ENCODE data around the gene CHTF8.

CHTF8 gene

DNA sequence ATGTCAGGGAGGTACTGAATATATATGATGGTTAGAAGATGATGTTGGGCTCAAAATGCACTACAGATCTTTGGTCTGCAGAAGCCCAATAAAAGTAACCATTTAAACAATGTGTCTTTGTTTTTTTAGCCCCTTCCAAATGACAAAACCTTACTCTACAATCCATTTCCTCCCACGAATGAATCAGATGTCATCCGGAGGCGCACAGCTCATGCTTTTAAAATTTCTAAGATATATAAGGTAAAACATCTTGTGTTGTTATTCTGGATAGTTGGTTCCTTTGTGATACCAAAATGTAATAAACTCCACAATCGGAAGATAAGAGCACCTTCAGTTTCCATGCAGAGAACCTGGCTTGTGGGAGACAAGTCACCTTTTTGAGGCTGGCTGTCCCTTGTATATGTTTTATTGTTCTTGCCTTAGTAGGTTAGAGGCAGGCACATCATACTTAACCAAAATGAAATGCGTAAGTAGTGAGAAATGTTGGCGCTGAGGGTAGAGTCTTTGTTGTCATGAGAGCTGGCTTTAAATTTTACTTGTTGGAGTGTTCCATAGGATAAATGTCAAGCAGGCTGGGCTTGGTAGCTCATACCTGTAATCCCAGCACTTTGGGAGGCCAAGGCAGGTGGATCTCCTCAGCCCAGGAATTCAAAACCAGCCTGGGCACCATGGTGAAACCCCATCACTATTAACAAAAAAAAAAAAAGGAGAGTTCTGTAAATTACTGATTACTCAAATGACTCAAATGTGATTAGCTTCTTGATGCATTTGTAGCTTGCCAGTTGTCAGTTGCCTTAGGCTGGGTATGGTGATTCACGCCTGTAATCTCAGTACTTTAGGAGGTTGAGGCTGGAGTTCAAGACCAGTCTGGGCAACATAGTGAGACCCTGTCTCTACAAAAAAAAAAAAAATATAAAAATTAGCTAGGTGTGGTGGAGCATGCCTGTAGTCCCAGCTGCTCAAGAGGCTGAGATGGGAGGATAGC is 34.9 kb upstream of the CHTF8 start:
- TF ChIP-seq, protein P1, sequence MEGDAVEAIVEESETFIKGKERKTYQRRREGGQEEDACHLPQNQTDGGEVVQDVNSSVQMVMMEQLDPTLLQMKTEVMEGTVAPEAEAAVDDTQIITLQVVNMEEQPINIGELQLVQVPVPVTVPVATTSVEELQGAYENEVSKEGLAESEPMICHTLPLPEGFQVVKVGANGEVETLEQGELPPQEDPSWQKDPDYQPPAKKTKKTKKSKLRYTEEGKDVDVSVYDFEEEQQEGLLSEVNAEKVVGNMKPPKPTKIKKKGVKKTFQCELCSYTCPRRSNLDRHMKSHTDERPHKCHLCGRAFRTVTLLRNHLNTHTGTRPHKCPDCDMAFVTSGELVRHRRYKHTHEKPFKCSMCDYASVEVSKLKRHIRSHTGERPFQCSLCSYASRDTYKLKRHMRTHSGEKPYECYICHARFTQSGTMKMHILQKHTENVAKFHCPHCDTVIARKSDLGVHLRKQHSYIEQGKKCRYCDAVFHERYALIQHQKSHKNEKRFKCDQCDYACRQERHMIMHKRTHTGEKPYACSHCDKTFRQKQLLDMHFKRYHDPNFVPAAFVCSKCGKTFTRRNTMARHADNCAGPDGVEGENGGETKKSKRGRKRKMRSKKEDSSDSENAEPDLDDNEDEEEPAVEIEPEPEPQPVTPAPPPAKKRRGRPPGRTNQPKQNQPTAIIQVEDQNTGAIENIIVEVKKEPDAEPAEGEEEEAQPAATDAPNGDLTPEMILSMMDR (IDR thresholded peaks at IDR 0.05; ENCODE audit: low read depth, low read length): no peak
- TF ChIP-seq EZH2phosphoT487 (IDR thresholded peaks at IDR 0.05; ENCODE audit: low read depth): no peak
- peaks cover 62% of the 10 kb centered on the region for H3K36me3 ChIP-seq (replicated peaks; ENCODE audit: low read depth, low read length)
- no peak overlapping the region for H3K4me2 ChIP-seq (ENCODE audit: low read length)

DNA sequence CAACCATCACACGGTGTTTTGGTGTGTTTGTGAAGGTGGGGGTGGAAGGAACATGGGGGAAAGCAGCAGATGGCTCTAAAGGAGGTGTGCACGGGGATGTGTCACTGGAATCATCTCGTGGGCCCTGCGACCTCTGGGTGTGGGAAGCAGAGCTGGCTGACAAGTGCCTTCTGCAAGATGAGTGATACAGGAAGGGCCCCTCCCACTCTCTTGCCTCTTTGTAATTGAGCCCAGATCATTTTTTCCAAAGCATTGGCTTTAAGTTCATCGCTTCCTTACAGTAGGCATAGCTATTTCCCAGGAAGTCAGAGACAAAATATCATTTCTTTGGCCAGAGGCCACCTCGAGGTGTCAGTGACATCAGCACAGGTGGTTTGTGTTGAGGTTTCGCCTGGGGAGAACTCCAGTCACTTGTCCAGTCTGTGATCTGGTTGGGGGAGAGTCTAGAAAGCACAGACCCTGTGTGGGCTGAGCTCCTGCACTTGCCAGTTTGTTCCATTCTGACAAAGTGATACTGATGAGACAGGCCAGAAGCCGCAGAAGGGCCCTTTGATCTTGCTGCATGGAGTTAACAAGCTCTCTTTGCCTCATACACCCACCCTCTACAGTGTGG is 33.9 kb upstream of the CHTF8 start:
- Histone ChIP-seq H3K36me3 (replicated peaks; ENCODE audit: low read depth, low read length) (peaks cover 64% of the 10 kb centered on the region), H3K79me2 (ENCODE audit: low read length) (no peaks in the 10 kb centered on the region), H2AFZ (ENCODE audit: low read depth, low read length) (no peak overlapping the region), H3K27me3 (ENCODE audit: low read depth, low read length) (no peaks in the 10 kb centered on the region), H3K9me3 (ENCODE audit: insufficient read depth, low read length) (no peaks in the 10 kb centered on the region), H3K4me1 (ENCODE audit: low read length) (peaks cover 12% of the 10 kb centered on the region), H3K27ac (ENCODE audit: low read length) (no peak overlapping the region), H3K4me3 (ENCODE audit: low read length) (no peak overlapping the region), H3K9ac (ENCODE audit: low read length) (no peak overlapping the region), H4K20me1 (ENCODE audit: insufficient read depth, low read length) (no peaks in the 10 kb centered on the region), H3K4me2 (ENCODE audit: low read length) (no peak overlapping the region)
- TF ChIP-seq, protein P1 (IDR thresholded peaks at IDR 0.05; ENCODE audit: low read depth, low read length): no peak
- TF ChIP-seq EZH2phosphoT487 (IDR thresholded peaks at IDR 0.05; ENCODE audit: low read depth): no peak

More for the DNA sequence above, 34.9 kb upstream of the CHTF8 start:
- H3K4me3 ChIP-seq (ENCODE audit: low read length): no peak overlapping the region
- H4K20me1 ChIP-seq (ENCODE audit: insufficient read depth, low read length): no peaks in the 10 kb centered on the region
- no peak overlapping the region for H3K9ac ChIP-seq (ENCODE audit: low read length)
- H3K79me2 ChIP-seq (ENCODE audit: low read length): no peaks in the 10 kb centered on the region
- no peak overlapping the region for H2AFZ ChIP-seq (ENCODE audit: low read depth, low read length)
- no peaks in the 10 kb centered on the region for H3K9me3 ChIP-seq (ENCODE audit: insufficient read depth, low read length)
- peaks cover 16% of the 10 kb centered on the region for H3K4me1 ChIP-seq (ENCODE audit: low read length)
- no peak overlapping the region for H3K27ac ChIP-seq (ENCODE audit: low read length)
- no peaks in the 10 kb centered on the region for H3K27me3 ChIP-seq (ENCODE audit: low read depth, low read length)

DNA sequence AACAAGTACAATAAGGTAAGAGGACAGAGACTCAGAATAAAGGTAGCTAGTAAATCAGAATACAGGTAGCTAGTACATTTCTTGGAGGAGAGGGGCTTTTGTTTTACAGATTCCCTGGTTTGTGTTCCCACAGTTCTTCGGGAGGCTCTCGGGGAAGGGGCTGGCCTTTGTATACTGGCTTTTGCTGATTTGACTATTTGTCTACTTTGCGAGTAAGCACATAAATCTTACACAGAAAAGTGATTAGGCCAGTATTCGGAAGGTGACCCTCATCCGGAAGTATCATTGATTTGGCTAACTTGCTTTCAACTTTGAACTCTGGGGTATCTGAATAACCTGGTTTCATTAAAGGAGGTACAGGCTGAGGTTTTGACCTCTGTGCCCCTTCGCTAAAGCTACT is 33.2 kb upstream of the CHTF8 start:
- H3K36me3 ChIP-seq (replicated peaks; ENCODE audit: low read depth, low read length): peaks cover 68% of the 10 kb centered on the region

More for the DNA sequence above, 33.2 kb upstream of the CHTF8 start:
- H3K27ac ChIP-seq (ENCODE audit: low read length): no peak overlapping the region
- H2AFZ ChIP-seq (ENCODE audit: low read depth, low read length): no peak overlapping the region
- no peak for TF ChIP-seq EZH2phosphoT487 (IDR thresholded peaks at IDR 0.05; ENCODE audit: low read depth)
- TF ChIP-seq, protein P1 (IDR thresholded peaks at IDR 0.05; ENCODE audit: low read depth, low read length): no peak
- no peaks in the 10 kb centered on the region for H3K9me3 ChIP-seq (ENCODE audit: insufficient read depth, low read length)
- H3K4me3 ChIP-seq (ENCODE audit: low read length): no peak overlapping the region
- no peak overlapping the region for H3K4me2 ChIP-seq (ENCODE audit: low read length)
- no peak overlapping the region for H3K9ac ChIP-seq (ENCODE audit: low read length)
- H4K20me1 ChIP-seq (ENCODE audit: insufficient read depth, low read length): no peaks in the 10 kb centered on the region
- no peaks in the 10 kb centered on the region for H3K27me3 ChIP-seq (ENCODE audit: low read depth, low read length)
- no peaks in the 10 kb centered on the region for H3K79me2 ChIP-seq (ENCODE audit: low read length)
- H3K4me1 ChIP-seq (ENCODE audit: low read length): peaks cover 4% of the 10 kb centered on the region; the same call in 1 of the 2 replicates
